ENCODE results near the gene SHB. TPM values are rescaled to one million over a fixed set of nuclear protein-coding genes. Genes with fewer than 3 reads are reported as not detected.

The SHB gene
- total RNA-seq, 4 donors from 2014 or later: 12.3 to 22.9 (median 16.3) TPM

DNA sequence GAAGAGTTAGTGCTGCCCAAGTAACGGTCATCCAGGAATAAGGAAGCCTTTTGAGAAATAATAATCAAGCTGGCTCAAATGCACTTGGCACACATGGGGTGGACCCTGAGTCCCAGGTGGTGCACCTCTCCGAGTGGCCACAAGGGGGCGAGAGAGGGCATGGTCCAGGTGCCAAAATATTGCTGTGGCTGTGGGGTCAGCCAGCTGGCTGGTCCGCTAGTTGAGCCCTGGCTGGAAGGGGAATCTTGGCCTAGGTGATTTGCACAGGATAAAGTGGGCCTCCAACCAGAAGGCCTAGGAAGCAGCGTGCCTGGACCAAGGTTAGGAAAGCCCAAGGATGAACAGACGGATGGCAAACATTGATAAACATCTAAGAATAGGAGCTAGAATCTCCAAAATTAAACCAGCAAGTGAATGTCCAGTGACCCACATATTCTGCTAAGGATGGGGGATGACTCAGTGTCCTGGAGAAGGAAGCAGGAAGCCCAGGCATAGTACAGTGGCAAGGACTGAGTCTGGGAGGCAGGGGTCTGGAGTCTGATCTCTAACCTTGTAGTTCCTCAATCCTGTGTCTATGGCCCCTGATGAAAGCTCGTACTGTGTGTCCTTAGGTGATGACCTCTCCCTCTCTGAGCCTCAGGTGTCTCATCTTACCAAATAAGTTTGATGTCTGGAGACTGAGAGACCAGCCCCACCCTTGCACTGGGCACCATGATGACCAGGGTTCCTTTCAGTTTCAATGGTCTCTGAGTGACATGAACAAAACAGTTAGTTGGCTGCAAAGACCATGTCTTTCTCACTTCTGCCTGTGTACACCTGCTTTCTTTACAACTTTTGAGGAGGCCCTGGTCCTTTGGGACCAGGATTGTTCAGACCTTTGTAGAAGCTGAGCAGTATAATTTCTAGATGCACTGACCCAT is 19.2 kb upstream of the SHB start:
- Histone ChIP-seq H3K27ac (no peak overlapping the region), H3K4me3 (no peak overlapping the region), H3K27me3 (no peaks in the 10 kb centered on the region), H3K36me3 (no peaks in the 10 kb centered on the region), H3K4me1 (peaks cover 7% of the 10 kb centered on the region), H3K9me3 (no peaks in the 10 kb centered on the region)
- WGBS: 43% methylated on average over 7 of the region's 7 CpGs
- peak; percentile 83 to 87 for DNase-seq (ENCODE audit: low spot score in 2 of 2)
- TF ChIP-seq, protein P1, sequence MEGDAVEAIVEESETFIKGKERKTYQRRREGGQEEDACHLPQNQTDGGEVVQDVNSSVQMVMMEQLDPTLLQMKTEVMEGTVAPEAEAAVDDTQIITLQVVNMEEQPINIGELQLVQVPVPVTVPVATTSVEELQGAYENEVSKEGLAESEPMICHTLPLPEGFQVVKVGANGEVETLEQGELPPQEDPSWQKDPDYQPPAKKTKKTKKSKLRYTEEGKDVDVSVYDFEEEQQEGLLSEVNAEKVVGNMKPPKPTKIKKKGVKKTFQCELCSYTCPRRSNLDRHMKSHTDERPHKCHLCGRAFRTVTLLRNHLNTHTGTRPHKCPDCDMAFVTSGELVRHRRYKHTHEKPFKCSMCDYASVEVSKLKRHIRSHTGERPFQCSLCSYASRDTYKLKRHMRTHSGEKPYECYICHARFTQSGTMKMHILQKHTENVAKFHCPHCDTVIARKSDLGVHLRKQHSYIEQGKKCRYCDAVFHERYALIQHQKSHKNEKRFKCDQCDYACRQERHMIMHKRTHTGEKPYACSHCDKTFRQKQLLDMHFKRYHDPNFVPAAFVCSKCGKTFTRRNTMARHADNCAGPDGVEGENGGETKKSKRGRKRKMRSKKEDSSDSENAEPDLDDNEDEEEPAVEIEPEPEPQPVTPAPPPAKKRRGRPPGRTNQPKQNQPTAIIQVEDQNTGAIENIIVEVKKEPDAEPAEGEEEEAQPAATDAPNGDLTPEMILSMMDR (IDR thresholded peaks at IDR 0.05): peak; percentile 86 to 94
- TF ChIP-seq EP300 (IDR thresholded peaks at IDR 0.05) (no peak), POLR2AphosphoS5 (IDR thresholded peaks at IDR 0.05) (peak in 1 of 3 donors; percentile 38)

- no peaks in the 10 kb centered on the region for H3K36me3 ChIP-seq
- peaks cover 7% of the 10 kb centered on the region for H3K4me1 ChIP-seq
Measured at GRCh38 chr9:38086496-38086895, 17.5 kb upstream of the SHB start.

DNA sequence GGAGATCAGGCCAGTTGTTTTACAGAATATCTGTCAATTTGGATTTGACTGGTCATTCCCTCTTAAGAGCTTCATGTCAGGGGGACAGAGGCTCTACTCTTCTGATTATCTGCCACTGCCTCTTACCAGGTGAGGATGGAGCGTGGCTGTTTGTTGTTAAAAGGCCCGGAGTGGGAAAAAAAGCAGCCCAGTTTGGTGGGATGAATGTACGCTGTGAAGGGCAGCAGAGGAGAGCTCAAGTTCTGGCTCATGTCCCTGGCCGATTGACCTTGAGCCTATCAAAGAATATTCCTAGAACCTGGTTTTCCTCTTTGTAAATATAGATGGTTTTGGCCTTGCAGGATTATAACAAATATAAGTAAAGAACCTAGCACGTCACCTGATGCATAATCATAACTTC is 16.3 kb upstream of the SHB start:
- DNase-seq (ENCODE audit: low spot score in 2 of 2): peak in 1 of 2 donors; percentile 57
- no peak overlapping the region for H3K4me3 ChIP-seq
- peaks cover 7% of the 10 kb centered on the region for H3K4me1 ChIP-seq
- TF ChIP-seq, protein P1 (IDR thresholded peaks at IDR 0.05): no peak
- TF ChIP-seq POLR2A (IDR thresholded peaks at IDR 0.05) (no peak), POLR2AphosphoS5 (IDR thresholded peaks at IDR 0.05) (no peak), EP300 (IDR thresholded peaks at IDR 0.05) (no peak)
- no peaks in the 10 kb centered on the region for H3K9me3 ChIP-seq
- 83% methylated on average over 5 of the region's 5 CpGs for WGBS
- H3K27ac ChIP-seq: no peak overlapping the region
- no peaks in the 10 kb centered on the region for H3K27me3 ChIP-seq
- no peaks in the 10 kb centered on the region for H3K36me3 ChIP-seq

More at GRCh38 chr9:38086496-38086895, 17.5 kb upstream of the SHB start:
- H3K9me3 ChIP-seq: no peaks in the 10 kb centered on the region
- H3K27ac ChIP-seq: no peak overlapping the region
- no peak for TF ChIP-seq EP300 (IDR thresholded peaks at IDR 0.05)
- TF ChIP-seq, protein P1 (IDR thresholded peaks at IDR 0.05): no peak
- no peak for TF ChIP-seq POLR2AphosphoS5 (IDR thresholded peaks at IDR 0.05)
- TF ChIP-seq POLR2A (IDR thresholded peaks at IDR 0.05): no peak
- H3K27me3 ChIP-seq: no peaks in the 10 kb centered on the region
- no peak for DNase-seq (ENCODE audit: low spot score in 2 of 2)
- no peak overlapping the region for H3K4me3 ChIP-seq

- Histone ChIP-seq H3K9me3 (no peaks in the 10 kb centered on the region), H3K36me3 (no peaks in the 10 kb centered on the region), H3K27me3 (no peaks in the 10 kb centered on the region), H3K27ac (no peak overlapping the region), H3K4me3 (no peak overlapping the region), H3K4me1 (peaks cover 9% of the 10 kb centered on the region)
- peak in 1 of 2 donors; percentile 54 for DNase-seq (ENCODE audit: low spot score in 2 of 2)
- TF ChIP-seq, protein P1 (IDR thresholded peaks at IDR 0.05): no peak
- TF ChIP-seq EP300 (IDR thresholded peaks at IDR 0.05) (no peak), POLR2A (IDR thresholded peaks at IDR 0.05) (no peak), POLR2AphosphoS5 (IDR thresholded peaks at IDR 0.05) (no peak)
- 69% methylated on average over 5 of the region's 5 CpGs for WGBS
Measured at GRCh38 chr9:38084556-38084880, 15.5 kb upstream of the SHB start.

GRCh38 chr9:38083858-38084555 is 15.0 kb upstream of the SHB start:
- Histone ChIP-seq H3K36me3 (no peaks in the 10 kb centered on the region), H3K27ac (no peak overlapping the region), H3K27me3 (no peaks in the 10 kb centered on the region), H3K9me3 (no peaks in the 10 kb centered on the region), H3K4me1 (peaks cover 9% of the 10 kb centered on the region), H3K4me3 (no peak overlapping the region)
- WGBS: 92% methylated on average over 10 of the region's 10 CpGs
- DNase-seq (ENCODE audit: low spot score in 2 of 2): peak in 1 of 2 donors; percentile 34
- TF ChIP-seq POLR2A (IDR thresholded peaks at IDR 0.05) (no peak), POLR2AphosphoS5 (IDR thresholded peaks at IDR 0.05) (no peak), EP300 (IDR thresholded peaks at IDR 0.05) (no peak)
- TF ChIP-seq, protein P1 (IDR thresholded peaks at IDR 0.05): no peak
